Measurements from ENCODE around the gene MT1A. TPM values are rescaled to one million over a fixed set of nuclear protein-coding genes. Genes with fewer than 3 reads are reported as not detected.

The MT1A gene
- total RNA-seq, 1 donor from 2014 or later, result 0.82 TPM

GRCh38 chr16:56628486-56629350, 9.7 kb upstream of the MT1A start:
- intact Hi-C loops (cut with micrococcal nuclease), result no loop called here

GRCh38 chr16:56629531-56629930, 8.9 kb upstream of the MT1A start:
- intact Hi-C loops (cut with micrococcal nuclease), result no loop called here

- intact Hi-C loops (cut with micrococcal nuclease), result no loop called here
These were observed 8.3 kb upstream of the MT1A start for GRCh38 chr16:56630134-56630533.

GRCh38 chr16:56631197-56631596, 7.3 kb upstream of the MT1A start:
- intact Hi-C loops (cut with micrococcal nuclease), result no loop called here

GRCh38 chr16:56631832-56632155, 6.7 kb upstream of the MT1A start:
- intact Hi-C loops (cut with micrococcal nuclease), result no loop called here

GRCh38 chr16:56632156-56632847, 6.2 kb upstream of the MT1A start, which contains the start of gene MT1M:
Gene MT1M, plus strand, starts transcription at chr16:56632659. Its CDS starts 73 bp downstream, at chr16:56632732.
- intact Hi-C loops (cut with micrococcal nuclease), result no loop called here

- intact Hi-C loops (cut with micrococcal nuclease), result no loop called here
These were observed 5.6 kb upstream of the MT1A start for GRCh38 chr16:56632848-56633365.

GRCh38 chr16:56633535-56633934, 4.9 kb upstream of the MT1A start:
- intact Hi-C loops (cut with micrococcal nuclease), result no loop called here

GRCh38 chr16:56634715-56635440, 3.6 kb upstream of the MT1A start:
- intact Hi-C loops (cut with micrococcal nuclease), result no loop called here

GRCh38 chr16:56635441-56635967, 3.0 kb upstream of the MT1A start:
- intact Hi-C loops (cut with micrococcal nuclease), result no loop called here

- intact Hi-C loops (cut with micrococcal nuclease), result no loop called here
These were observed 1.7 kb upstream of the MT1A start for GRCh38 chr16:56636616-56637413.

- intact Hi-C loops (cut with micrococcal nuclease), result loop anchor here (2.0 kb wide), 1 partner anchor 22 kb away; no protein-coding TSS in a partner anchor
These were observed 579 bp downstream of the MT1A start for GRCh38 chr16:56639045-56639444.

- intact Hi-C loops (cut with micrococcal nuclease), result loop anchor here (5.0 kb wide), 1 partner anchor 42 kb away; the partner anchor contains the start of gene MT1X
These were observed 1.6 kb downstream of the MT1A start for GRCh38 chr16:56640076-56640475.

- intact Hi-C loops (cut with micrococcal nuclease), result loop anchor here (5.0 kb wide), 1 partner anchor 41 kb away; the partner anchor contains the start of gene MT1X
These were observed 2.7 kb downstream of the MT1A start for GRCh38 chr16:56641166-56641565.

GRCh38 chr16:56643080-56643778, 4.8 kb downstream of the MT1A start:
- intact Hi-C loops (cut with micrococcal nuclease), result loop anchor here (2.0 to 5.0 kb wide), 5 partner anchors 14 to 66 kb away; partner anchors contain the start of genes MT1E, MT1F and MT1X

GRCh38 chr16:56643833-56644232, 5.4 kb downstream of the MT1A start:
- intact Hi-C loops (cut with micrococcal nuclease), result loop anchor here (2.0 to 5.0 kb wide), 5 partner anchors 13 to 67 kb away; partner anchors contain the start of genes MT1E, MT1F and MT1X

GRCh38 chr16:56645311-56645710, 6.8 kb downstream of the MT1A start:
- intact Hi-C loops (cut with micrococcal nuclease), result no loop called here

GRCh38 chr16:56645838-56646237, 7.4 kb downstream of the MT1A start:
- intact Hi-C loops (cut with micrococcal nuclease), result no loop called here

- intact Hi-C loops (cut with micrococcal nuclease), result no loop called here
These were observed 9.4 kb downstream of the MT1A start for GRCh38 chr16:56647641-56648431.

Measured in T-helper 2 cell treated with Interferon-gamma antibody and Interleukin-4, amounts not matched to agents 100 ng/mL and 5 ng/mL, for 36 hours (primary cell).